PC-9 (cell line): Measurements from ENCODE around the gene GDPGP1.

Experiments used
- CTCF ChIP-seq: fragments of 200-600 bp; sonication (generic); conservative IDR thresholded peaks from 2 replicates; pipeline ENCODE4 v1.6.1; 2017; ENCODE audit warnings: mixed run types, antibody characterized with exemption, mild to moderate bottlenecking, moderate library complexity
- EZH2 ChIP-seq: fragments of 200-600 bp; sonication (generic); IDR thresholded peaks from 2 replicates; pipeline ENCODE4 v1.8.0; 2017; ENCODE audit warnings: antibody characterized with exemption, low read depth

- TF ChIP-seq CTCF = no peak
- no peak for TF ChIP-seq EZH2
Observed at GRCh38 chr15:90240856-90241255, 6.8 kb downstream of the GDPGP1 start.
